ENCODE measurements around the gene MOSPD2. TPM values are rescaled to one million over a fixed set of nuclear protein-coding genes. Genes with fewer than 3 reads are reported as not detected.

MOSPD2 gene
- total and polyA plus RNA-seq, 2 donors (not counting 3 experiments of a cell fraction or from before 2014, with no cell fraction given): 4.9 to 14.9 TPM

DNA sequence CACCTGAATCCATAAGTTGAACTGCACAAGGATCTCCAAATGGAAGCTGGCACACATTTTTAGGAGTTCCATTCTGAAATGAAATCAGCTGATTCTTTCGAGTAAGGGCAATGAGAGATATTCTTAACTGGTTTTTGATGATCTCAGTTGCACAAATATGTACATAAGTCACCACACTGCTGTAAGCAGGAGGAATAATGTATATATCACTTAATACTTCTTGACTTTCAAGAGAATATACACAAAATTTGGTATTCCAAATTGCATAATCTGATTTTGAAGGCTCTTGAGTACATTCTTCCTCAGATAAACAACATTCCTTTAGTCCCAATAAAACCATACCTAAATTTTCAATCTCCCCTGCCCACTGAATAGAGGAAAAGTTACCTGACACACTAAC, 8.6 kb upstream of the MOSPD2 start:
- BruUV-seq (replicated peaks): no TSS peak
- H2AFZ ChIP-seq (ENCODE audit: low read depth, low read length): no peak overlapping the region
- H4K20me1 ChIP-seq (replicated peaks; ENCODE audit: control insufficient read depth, extremely low read depth, insufficient read depth, low read length): no peaks in the 10 kb centered on the region
- H3K27me3 ChIP-seq (ENCODE audit: control insufficient read depth in 2 of 2, insufficient read depth in 2 of 2, low read length in 2 of 2): no peaks in the 10 kb centered on the region
- DNase-seq (ENCODE audit: low read depth, low spot score) (no peak), FAIRE-seq (no peak)
- H3K4me3 ChIP-seq (replicated peaks in 1 of 3; ENCODE audit: insufficient read depth in 1 of 3, low read depth in 1 of 3, low read length in 3 of 3): no peak overlapping the region
- intact Hi-C loops (cut with micrococcal nuclease): no loop called here
- no peaks in the 10 kb centered on the region for H3K36me3 ChIP-seq (ENCODE audit: control insufficient read depth in 2 of 2, extremely low read depth in 1 of 2, insufficient read depth in 2 of 2, low read length in 2 of 2)
- no peak overlapping the region for H3K9ac ChIP-seq (replicated peaks; ENCODE audit: extremely low read depth, insufficient read depth, low read length)
- no peaks in the 10 kb centered on the region for H3K9me3 ChIP-seq (replicated peaks; ENCODE audit: control insufficient read depth, insufficient read depth, low read length)
- H3K27ac ChIP-seq (ENCODE audit: insufficient read depth, low read depth, low read length): no peak overlapping the region
- H3K9me1 ChIP-seq (replicated peaks; ENCODE audit: control insufficient read depth, extremely low read depth, insufficient read depth, low read length): no peaks in the 10 kb centered on the region
- H3K79me2 ChIP-seq (ENCODE audit: control insufficient read depth, insufficient read depth, low read length): peaks cover 23% of the 10 kb centered on the region
- H3K4me2 ChIP-seq (ENCODE audit: insufficient read depth, low read length): no peak overlapping the region
- ChIA-PET POLR2A (no interaction called here), CTCF (no interaction called here)
- H3K4me1 ChIP-seq (ENCODE audit: control insufficient read depth, extremely low read depth, insufficient read depth, low read length): no peaks in the 10 kb centered on the region
- dilution Hi-C loops (cut with MboI; ENCODE audit: extremely low pct_ligation_motif_present, low sequenced_read_pairs): no loop called here
- TF ChIP-seq GATA2 (IDR thresholded peaks at IDR 0.05; ENCODE audit: insufficient read depth, insufficient read length, low read depth, low read length) (no peak), POLR2A (IDR thresholded peaks at IDR 0.05; ENCODE audit: low read depth, low read length) (no peak), POLR2AphosphoS5 (IDR thresholded peaks at IDR 0.05; ENCODE audit: insufficient read depth, low read depth, low read length) (no peak), FOS (IDR thresholded peaks at IDR 0.05; ENCODE audit: borderline replicate concordance, insufficient read depth, low read length) (no peak), MYC (IDR thresholded peaks at IDR 0.05; ENCODE audit: low read depth, low read length) (no peak), EZH2 (IDR thresholded peaks at IDR 0.05; ENCODE audit: borderline replicate concordance, low read depth, low read length, severe bottlenecking) (no peak), JUN (IDR thresholded peaks at IDR 0.05; ENCODE audit: borderline replicate concordance, insufficient read depth, insufficient read length, low read depth) (no peak)
- TF ChIP-seq, protein P1, sequence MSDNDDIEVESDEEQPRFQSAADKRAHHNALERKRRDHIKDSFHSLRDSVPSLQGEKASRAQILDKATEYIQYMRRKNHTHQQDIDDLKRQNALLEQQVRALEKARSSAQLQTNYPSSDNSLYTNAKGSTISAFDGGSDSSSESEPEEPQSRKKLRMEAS (IDR thresholded peaks at IDR 0.05; ENCODE audit: insufficient read depth, insufficient read length): no peak
- TF ChIP-seq, protein P2, sequence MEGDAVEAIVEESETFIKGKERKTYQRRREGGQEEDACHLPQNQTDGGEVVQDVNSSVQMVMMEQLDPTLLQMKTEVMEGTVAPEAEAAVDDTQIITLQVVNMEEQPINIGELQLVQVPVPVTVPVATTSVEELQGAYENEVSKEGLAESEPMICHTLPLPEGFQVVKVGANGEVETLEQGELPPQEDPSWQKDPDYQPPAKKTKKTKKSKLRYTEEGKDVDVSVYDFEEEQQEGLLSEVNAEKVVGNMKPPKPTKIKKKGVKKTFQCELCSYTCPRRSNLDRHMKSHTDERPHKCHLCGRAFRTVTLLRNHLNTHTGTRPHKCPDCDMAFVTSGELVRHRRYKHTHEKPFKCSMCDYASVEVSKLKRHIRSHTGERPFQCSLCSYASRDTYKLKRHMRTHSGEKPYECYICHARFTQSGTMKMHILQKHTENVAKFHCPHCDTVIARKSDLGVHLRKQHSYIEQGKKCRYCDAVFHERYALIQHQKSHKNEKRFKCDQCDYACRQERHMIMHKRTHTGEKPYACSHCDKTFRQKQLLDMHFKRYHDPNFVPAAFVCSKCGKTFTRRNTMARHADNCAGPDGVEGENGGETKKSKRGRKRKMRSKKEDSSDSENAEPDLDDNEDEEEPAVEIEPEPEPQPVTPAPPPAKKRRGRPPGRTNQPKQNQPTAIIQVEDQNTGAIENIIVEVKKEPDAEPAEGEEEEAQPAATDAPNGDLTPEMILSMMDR (IDR thresholded peaks at IDR 0.05; ENCODE audit: extremely low read depth in 1 of 2, insufficient read depth in 1 of 2, low read depth in 1 of 2, low read length in 2 of 2): no peak

All from endothelial cell of umbilical vein (primary cell).